T-cell (primary cell): ENCODE data around the gene CFAP74. TPM values are rescaled to one million over a fixed set of nuclear protein-coding genes. Genes with fewer than 3 reads are reported as not detected.

ENCODE experiments used
- ATAC-seq, 4 experiments: fragments of 200-7000 bp in 3 of 4; fragments of 150-1000 bp in 1 of 4; cut with Tn5 transposase; replicated peaks in 1 of 4; 1 replicate in 3 of 4; 2 replicates in 1 of 4; pipeline ENCODE4 v1.10.0; 2021; ENCODE audit warnings: moderate library complexity in 3 of 4, mild to moderate bottlenecking in 2 of 4, moderate number of reproducible peaks in 1 of 4
- CTCF ChIA-PET, 2 donors: fragments of 300-600 bp; sonication (Branson Sonifier 250); formaldehyde crosslinking; loops; one replicate each; lab custom pipeline; 2022; ENCODE audit warnings: antibody characterized with exemption in 2 of 2; lab: Charles Lee
- POLR2A ChIA-PET, 2 donors: fragments of 300-600 bp; sonication (Branson Sonifier 250); formaldehyde crosslinking; loops; one replicate each; lab custom pipeline; 2022; ENCODE audit warnings: antibody characterized with exemption in 2 of 2; lab: Charles Lee
- DNase-seq, 35 experiments: peaks; one replicate each; pipeline versions ENCODE4 v3.0.0 to v3.0.0-alpha.2; 2013 to 2023
- H3K27ac ChIP-seq: one replicate; pipeline ENCODE4 v1.5.1; 2013; ENCODE audit warnings: low read length
- H3K27me3 ChIP-seq, 2 experiments: replicated peaks in 1 of 2; 1 replicate in 1 of 2; 2 replicates in 1 of 2; pipeline versions ENCODE4 v1.6.1 to v1.7.0; 2013; ENCODE audit warnings: low read length in 1 of 2, mixed read lengths in 1 of 2; ENCODE audit not compliant: control insufficient read depth in 2 of 2, insufficient read depth in 2 of 2; ENCODE audit errors: extremely low read depth in 1 of 2
- H3K36me3 ChIP-seq, 2 donors: 1 replicate in 1 of 2; 2 replicates in 1 of 2; pipeline versions ENCODE4 v1.6.1 to v1.7.0; 2013; ENCODE audit warnings: low read length in 1 of 2; ENCODE audit not compliant: control insufficient read depth in 2 of 2, insufficient read depth in 1 of 2; ENCODE audit errors: extremely low read depth in 1 of 2
- H3K4me1 ChIP-seq, 2 experiments: 1 replicate in 1 of 2; 2 replicates in 1 of 2; pipeline versions ENCODE4 v1.6.1 to v1.7.0; 2013; ENCODE audit warnings: low read length in 2 of 2, mixed read lengths in 1 of 2; ENCODE audit not compliant: insufficient read depth in 2 of 2, control insufficient read depth in 1 of 2; ENCODE audit errors: extremely low read depth in 1 of 2
- H3K4me3 ChIP-seq, 2 donors: 1 replicate in 1 of 2; 2 replicates in 1 of 2; pipeline versions ENCODE4 v1.5.1 to v1.7.0; 2013; ENCODE audit warnings: mild to moderate bottlenecking in 2 of 2, low read length in 1 of 2, moderate library complexity in 1 of 2; ENCODE audit not compliant: control insufficient read depth in 1 of 2; ENCODE audit errors: extremely low read depth in 1 of 2
- H3K9me3 ChIP-seq: 2 replicates; pipeline ENCODE4 v1.7.0; 2013
- H3K27ac Mint-ChIP-seq, 2 donors: one replicate each; pipeline ENCODE4 v1.8.0; 2020 to 2021; ENCODE audit warnings: mild to moderate bottlenecking in 2 of 2, mixed read lengths in 2 of 2
- H3K27me3 Mint-ChIP-seq, 2 donors: one replicate each; pipeline ENCODE4 v1.8.0; 2021 to 2022; ENCODE audit warnings: mixed read lengths in 2 of 2
- H3K36me3 Mint-ChIP-seq: one replicate; pipeline ENCODE4 v1.8.0; 2021; ENCODE audit warnings: mixed read lengths
- H3K4me1 Mint-ChIP-seq, 3 donors: one replicate each; pipeline ENCODE4 v1.8.0; 2020 to 2022; ENCODE audit warnings: mixed read lengths in 3 of 3, mild to moderate bottlenecking in 1 of 3
- H3K4me3 Mint-ChIP-seq, 3 donors: one replicate each; pipeline ENCODE4 v1.8.0; 2020 to 2022; ENCODE audit warnings: mild to moderate bottlenecking in 3 of 3, mixed read lengths in 3 of 3, moderate library complexity in 3 of 3
- H3K9me3 Mint-ChIP-seq, 3 donors: one replicate each; pipeline ENCODE4 v1.8.0; 2020 to 2022; ENCODE audit warnings: mixed read lengths in 3 of 3
- whole genome bisulfite sequencing: methylation state at CpG from one replicate; pipeline ENCODE4 v1.1.5; 2013; ENCODE audit warnings: missing lambda C conversion rate; ENCODE audit not compliant: insufficient coverage; 5-methylcytosine and 5-hydroxymethylcytosine counted together
- total RNA-seq, 35 experiments: library from RNA in 6 of 35; stranded (reverse) in 6 of 35; fragments of 120-200 nt in 1 of 35; gene quantifications; one replicate each; pipeline versions ENCODE4 v1.2.1 to v1.2.4 and lab custom pipeline; 2013 to 2026

The CFAP74 gene
- total RNA-seq, 5 donors from 2014 or later (not counting 1 experiment from before 2014, with no cell fraction given): not detected

DNA sequence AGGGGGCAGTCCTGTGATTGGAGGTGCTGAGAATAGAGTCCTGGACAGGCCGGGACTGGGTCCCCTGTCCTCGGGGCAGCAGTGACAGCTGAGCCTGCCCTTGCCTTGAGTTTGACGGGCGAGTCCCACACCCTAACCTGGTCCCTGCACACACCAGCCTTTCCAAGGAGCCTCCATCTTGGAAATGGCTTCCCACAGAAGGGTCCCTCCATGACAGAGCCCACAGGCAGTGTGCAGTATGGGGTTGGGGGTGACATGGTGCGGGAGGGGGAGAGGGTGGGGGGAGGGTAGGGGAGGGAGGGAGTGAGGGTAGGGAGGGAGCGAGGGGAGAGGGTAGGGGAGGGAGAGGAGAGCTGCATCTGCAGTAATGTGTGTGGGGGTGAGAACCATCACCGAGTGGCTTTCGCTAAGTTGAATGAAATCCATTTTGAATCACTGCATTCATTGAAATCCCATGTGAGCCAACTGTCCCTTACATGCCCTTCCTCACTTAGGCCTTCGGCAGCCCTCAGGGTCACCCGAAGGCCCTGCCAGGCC is 74.4 kb downstream of the CFAP74 start:
- POLR2A ChIA-PET: no interaction called here
- no peaks in the 10 kb centered on the region for H3K36me3 ChIP-seq
- Mint-ChIP-seq H3K27ac (no peak overlapping the region), H3K36me3 (no peaks in the 10 kb centered on the region), H3K27me3 (no peaks in the 10 kb centered on the region), H3K4me1 (no peaks in the 10 kb centered on the region), H3K4me3 (no peak overlapping the region), H3K9me3 (peaks cover 0 to 3% (median 0%) of the 10 kb centered on the region in 3 donors)
- no peaks in the 10 kb centered on the region for H3K4me1 ChIP-seq
- ATAC-seq (no peak), DNase-seq (no peak)
- H3K27me3 ChIP-seq: peaks cover 0 to 3% of the 10 kb centered on the region in 2 experiments
- H3K4me3 ChIP-seq: no peak overlapping the region
- CTCF ChIA-PET: no interaction called here
- no peaks in the 10 kb centered on the region for H3K9me3 ChIP-seq
- WGBS: no CpG with 5 or more reads among the region's 10 CpGs
- no peak overlapping the region for H3K27ac ChIP-seq

GRCh38 chr1:1928231-1929101 is 75.1 kb downstream of the CFAP74 start:
- no peaks in the 10 kb centered on the region for H3K9me3 Mint-ChIP-seq
- no peak overlapping the region for H3K27ac Mint-ChIP-seq
- no peaks in the 10 kb centered on the region for H3K36me3 ChIP-seq
- H3K4me3 ChIP-seq: no peak overlapping the region
- ChIA-PET CTCF (no interaction called here), POLR2A (no interaction called here)
- no peaks in the 10 kb centered on the region for H3K4me1 ChIP-seq
- H3K4me1 Mint-ChIP-seq: no peaks in the 10 kb centered on the region
- H3K4me3 Mint-ChIP-seq: no peak overlapping the region
- peaks cover 0 to 3% of the 10 kb centered on the region in 2 experiments for H3K27me3 ChIP-seq
- H3K27ac ChIP-seq: no peak overlapping the region
- WGBS: 79% methylated on average over 22 of the region's 34 CpGs
- no peaks in the 10 kb centered on the region for H3K9me3 ChIP-seq
- H3K36me3 Mint-ChIP-seq: no peaks in the 10 kb centered on the region
- no peak for DNase-seq
- H3K27me3 Mint-ChIP-seq: no peaks in the 10 kb centered on the region
- no peak for ATAC-seq

- H3K27ac Mint-ChIP-seq: no peak overlapping the region
- ATAC-seq (no peak), DNase-seq (no peak)
- H3K27me3 Mint-ChIP-seq: no peaks in the 10 kb centered on the region
- no peaks in the 10 kb centered on the region for H3K9me3 Mint-ChIP-seq
- no peaks in the 10 kb centered on the region for H3K36me3 Mint-ChIP-seq
- H3K4me1 Mint-ChIP-seq: no peaks in the 10 kb centered on the region
- ChIA-PET CTCF (no interaction called here), POLR2A (interaction anchor here in 1 of 2 donors (0.5 kb wide), 1 partner anchor 66 kb away, joined by 3 read pairs; no protein-coding TSS in a partner anchor)
- 93% methylated on average over 20 of the region's 25 CpGs for WGBS
- H3K4me3 Mint-ChIP-seq: no peak overlapping the region
- no peak overlapping the region for H3K4me3 ChIP-seq
- no peak overlapping the region for H3K27ac ChIP-seq
- no peaks in the 10 kb centered on the region for H3K36me3 ChIP-seq
- H3K27me3 ChIP-seq: peaks cover 0 to 3% of the 10 kb centered on the region in 2 experiments
- no peaks in the 10 kb centered on the region for H3K9me3 ChIP-seq
- H3K4me1 ChIP-seq: no peaks in the 10 kb centered on the region
Measured at GRCh38 chr1:1927751-1928150, 75.8 kb downstream of the CFAP74 start.

DNA sequence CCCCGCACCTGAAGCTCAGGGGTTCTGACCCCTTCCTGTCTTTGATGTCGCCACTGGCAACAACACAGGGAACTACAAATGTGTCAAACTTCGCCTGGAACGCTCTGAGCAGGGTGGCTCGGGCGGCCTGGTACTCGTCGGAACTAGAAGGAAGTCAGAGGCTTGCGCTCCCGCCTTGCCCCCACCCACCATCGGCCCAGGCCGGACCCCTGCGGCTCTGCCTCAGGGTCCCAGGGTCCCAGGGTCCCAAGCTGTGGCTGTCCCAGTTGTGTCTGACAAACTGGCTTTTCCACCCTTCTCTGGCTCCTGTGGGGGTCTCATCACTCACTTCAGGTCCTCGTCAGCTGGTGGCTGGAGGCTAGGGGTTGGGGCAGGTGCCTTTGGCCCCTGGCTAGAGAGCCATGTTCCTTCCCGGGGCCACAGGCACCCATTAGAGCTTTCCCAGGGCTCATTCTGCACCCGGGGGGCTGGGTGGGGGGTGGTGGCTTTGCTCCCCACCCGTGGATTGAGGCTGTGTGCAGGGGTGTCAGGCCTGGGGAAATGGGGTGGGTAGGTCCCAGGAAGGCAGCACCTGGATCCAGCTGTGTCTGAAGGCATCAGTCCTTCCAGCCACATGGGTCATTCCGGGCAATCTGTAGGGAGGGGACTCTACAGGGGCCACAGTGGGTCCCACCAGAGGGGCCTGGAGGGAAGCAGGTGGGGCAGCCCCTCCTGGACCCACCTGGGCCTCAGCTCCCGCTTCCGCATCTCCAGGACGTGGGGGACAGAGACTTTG is 76.5 kb downstream of the CFAP74 start:
- peaks cover 0 to 3% of the 10 kb centered on the region in 2 experiments for H3K27me3 ChIP-seq
- WGBS: 77% methylated on average over 21 of the region's 21 CpGs
- no peak overlapping the region for H3K27ac ChIP-seq
- ChIA-PET POLR2A (interaction anchor here (0.5 to 0.6 kb wide), 2 partner anchors 67 to 154 kb away, joined by 3 read pairs; no protein-coding TSS in a partner anchor), CTCF (no interaction called here)
- no peaks in the 10 kb centered on the region for H3K4me1 ChIP-seq
- H3K4me3 ChIP-seq: no peak overlapping the region
- H3K4me3 Mint-ChIP-seq: no peak overlapping the region
- H3K27ac Mint-ChIP-seq: no peak overlapping the region
- H3K36me3 Mint-ChIP-seq: no peaks in the 10 kb centered on the region
- no peaks in the 10 kb centered on the region for H3K9me3 Mint-ChIP-seq
- ATAC-seq (no peak), DNase-seq (no peak)
- H3K27me3 Mint-ChIP-seq: no peaks in the 10 kb centered on the region
- no peaks in the 10 kb centered on the region for H3K36me3 ChIP-seq
- H3K4me1 Mint-ChIP-seq: no peaks in the 10 kb centered on the region
- no peaks in the 10 kb centered on the region for H3K9me3 ChIP-seq

DNA sequence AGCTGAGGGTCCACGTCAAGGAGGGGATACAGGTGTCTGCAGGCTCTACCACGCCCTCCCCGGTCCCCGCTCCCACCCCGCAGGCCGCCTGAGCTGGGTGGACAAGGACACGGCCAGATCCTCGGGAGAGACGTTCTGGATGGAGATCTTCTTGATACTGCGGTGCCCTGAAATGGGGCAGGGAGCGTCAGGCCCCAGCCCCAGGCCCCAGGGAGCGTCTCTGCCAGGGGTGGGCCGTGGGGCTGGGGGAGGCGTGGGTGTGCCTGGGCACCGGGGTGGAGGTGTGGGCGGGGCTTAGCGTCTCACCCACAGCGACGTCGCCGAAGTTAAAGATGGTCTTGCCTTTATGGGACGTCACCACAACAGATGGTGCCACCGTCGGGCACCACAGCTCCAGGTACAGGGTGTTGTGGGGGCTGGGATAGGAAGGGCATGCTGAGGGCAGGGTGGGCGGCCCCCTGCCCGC is 77.2 kb downstream of the CFAP74 start:
- Mint-ChIP-seq H3K27me3 (no peaks in the 10 kb centered on the region), H3K4me1 (no peaks in the 10 kb centered on the region), H3K27ac (no peak overlapping the region), H3K4me3 (no peak overlapping the region), H3K9me3 (no peaks in the 10 kb centered on the region), H3K36me3 (no peaks in the 10 kb centered on the region)
- peaks cover 0 to 3% of the 10 kb centered on the region in 2 experiments for H3K27me3 ChIP-seq
- no peaks in the 10 kb centered on the region for H3K36me3 ChIP-seq
- ChIA-PET CTCF (no interaction called here), POLR2A (interaction anchor here in 1 of 2 donors (0.6 kb wide), 1 partner anchor 153 kb away, joined by 3 read pairs; no protein-coding TSS in a partner anchor)
- no peak for ATAC-seq
- H3K4me1 ChIP-seq: no peaks in the 10 kb centered on the region
- 82% methylated on average over 11 of the region's 26 CpGs for WGBS
- H3K9me3 ChIP-seq: no peaks in the 10 kb centered on the region
- DNase-seq: no peak
- H3K4me3 ChIP-seq: no peak overlapping the region
- no peak overlapping the region for H3K27ac ChIP-seq
